GM19328 (cell line): ENCODE measurements around the gene KLK6.

Experiments
- ATAC-seq: cut with Tn5 transposase; IDR thresholded peaks from one replicate; pipeline ENCODE4 v1.9.1; 2021; ENCODE audit warnings: mild to moderate bottlenecking, moderate library complexity; ENCODE audit not compliant: unreplicated experiment

KLK6 gene

DNA sequence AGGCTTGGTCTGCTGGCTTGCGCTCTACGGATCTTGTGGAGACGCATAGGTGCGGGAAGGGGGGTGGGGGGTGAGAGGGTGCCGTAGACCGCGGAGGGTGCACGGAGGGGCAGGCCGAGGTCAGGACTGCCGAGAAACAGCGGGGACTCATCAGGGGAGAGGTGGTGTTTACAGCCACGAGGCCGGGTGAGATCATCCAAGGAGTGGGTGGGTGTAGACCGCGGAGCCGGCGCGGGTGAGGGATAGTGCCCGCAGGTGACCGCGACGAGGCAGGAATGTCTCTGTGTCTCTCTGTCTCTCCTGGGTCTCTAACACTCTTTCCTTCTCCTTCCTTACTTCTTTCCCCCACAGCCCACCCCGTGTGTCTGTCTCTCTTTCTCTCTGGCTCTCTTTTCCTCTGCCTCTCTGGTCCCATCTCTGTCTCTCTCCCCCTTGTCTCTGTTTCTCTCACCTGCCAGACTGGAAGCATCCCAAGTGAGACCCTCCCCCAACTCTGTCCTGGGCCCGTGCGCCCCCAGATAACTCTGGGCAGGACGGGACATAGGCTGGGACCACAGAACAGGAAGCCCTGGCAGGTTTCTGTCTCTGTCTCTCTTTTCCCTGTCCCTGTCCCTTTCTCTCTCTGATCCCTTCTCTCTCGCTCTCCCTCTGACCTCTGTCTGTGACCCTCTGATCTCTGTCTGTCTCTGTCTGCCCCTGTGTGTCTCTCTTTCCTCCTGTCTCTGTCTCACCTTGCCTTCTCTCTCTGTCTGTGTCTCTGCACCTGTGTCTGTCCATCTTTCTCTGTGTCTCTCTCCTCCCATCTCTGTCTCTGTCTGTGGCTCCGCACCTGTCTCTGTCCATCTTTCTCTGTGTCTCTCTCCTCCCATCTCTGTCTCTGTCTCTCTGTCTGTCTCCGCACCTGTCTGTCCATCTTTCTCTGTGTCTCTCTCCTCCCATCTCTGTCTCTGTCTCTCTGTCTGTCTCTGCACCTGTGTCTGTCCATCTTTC, 56.4 kb downstream of the KLK6 start:
- no peak for ATAC-seq

DNA sequence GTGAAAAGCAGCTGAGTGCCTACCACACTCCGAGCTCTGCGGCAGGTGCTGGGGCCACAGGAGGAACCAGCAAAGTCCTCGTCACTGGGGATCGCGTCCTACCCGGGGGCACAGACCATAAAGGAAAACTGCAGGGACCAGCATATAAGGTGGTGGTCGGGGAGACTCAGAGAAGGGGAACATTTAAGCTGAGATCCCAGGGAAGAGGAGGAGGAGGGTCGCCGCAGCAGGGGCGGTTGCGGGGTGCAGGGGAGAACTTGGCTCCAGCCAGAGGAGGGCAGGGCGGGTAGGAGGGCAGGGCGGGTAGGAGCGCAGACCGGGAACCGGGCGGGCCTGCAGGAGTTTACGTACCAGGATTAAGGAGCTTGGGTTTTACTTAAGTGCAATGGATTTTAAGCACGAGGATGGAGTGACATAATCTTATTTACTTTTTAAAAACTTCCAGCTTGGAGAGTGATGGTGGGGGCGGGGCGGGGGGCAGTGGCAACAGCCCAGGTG, 57.2 kb downstream of the KLK6 start:
- ATAC-seq: no peak

DNA sequence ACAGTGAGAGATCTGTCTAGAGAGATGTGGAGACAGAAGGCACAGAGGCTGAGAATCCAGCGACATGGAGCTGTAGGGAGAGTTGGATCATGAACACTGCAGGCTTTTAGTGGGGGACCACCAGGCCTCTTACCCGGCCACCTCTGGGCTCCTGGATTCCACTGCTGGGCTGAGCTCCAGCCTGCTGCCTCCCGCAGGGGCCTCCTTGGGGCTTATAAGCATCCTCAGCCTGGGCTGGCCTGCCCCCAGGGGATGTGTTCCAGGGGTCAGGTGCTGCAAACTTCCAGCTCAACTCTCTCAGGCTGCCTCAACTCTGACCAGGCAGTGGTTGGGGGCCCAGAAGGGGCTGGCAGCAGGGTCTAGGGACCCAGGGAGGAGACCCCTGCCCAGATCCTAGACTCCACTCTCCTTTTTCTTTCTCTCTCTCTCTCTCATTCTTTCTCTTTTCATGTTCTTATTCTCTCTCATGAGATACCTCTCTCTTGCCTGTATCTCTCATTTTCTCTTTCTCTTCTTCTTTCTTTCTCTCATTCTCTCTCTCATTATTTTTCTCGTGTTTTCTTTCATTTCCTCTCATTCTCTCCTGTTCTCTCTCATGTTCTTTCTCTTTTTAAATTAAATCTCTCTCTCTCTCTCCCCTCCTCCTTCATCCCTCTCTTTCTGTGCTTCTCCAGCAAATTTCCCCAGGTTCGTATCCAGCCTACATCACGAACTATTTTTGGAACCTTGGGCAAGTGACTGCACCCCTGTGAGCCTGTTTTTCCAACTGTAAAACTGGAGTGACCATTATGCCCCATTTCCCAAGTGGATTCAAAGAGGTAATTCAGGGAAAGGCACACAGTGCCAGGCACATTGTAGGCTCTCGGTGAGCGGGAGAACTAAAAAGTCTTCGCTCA, 57.9 kb downstream of the KLK6 start, which contains the start of gene KLK4:
Gene KLK4 (minus strand): TSS at position 190 of the 896 bp plus-strand sequence. CDS start 657 bp downstream, outside the sequence.
- ATAC-seq: no peak

DNA sequence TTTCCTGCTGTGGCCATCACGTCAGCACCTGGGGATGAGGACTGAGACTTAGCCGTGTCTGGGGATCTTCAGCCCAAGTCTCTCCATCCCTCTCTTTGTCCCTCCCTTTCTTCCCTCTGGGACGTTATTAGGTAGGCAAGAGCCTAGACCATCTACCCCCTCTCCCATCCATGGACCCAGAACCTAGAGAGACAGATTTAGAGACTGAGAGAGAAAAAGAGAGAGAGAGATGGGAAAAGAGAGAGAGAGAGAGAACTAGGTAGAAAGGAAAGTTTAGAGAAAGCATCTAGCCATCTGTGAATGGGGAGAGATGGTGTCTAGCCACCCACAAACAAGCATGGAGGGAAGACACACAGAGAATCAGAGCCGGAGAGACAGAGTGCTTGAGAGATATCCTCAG, 58.7 kb downstream of the KLK6 start:
- ATAC-seq: no peak

DNA sequence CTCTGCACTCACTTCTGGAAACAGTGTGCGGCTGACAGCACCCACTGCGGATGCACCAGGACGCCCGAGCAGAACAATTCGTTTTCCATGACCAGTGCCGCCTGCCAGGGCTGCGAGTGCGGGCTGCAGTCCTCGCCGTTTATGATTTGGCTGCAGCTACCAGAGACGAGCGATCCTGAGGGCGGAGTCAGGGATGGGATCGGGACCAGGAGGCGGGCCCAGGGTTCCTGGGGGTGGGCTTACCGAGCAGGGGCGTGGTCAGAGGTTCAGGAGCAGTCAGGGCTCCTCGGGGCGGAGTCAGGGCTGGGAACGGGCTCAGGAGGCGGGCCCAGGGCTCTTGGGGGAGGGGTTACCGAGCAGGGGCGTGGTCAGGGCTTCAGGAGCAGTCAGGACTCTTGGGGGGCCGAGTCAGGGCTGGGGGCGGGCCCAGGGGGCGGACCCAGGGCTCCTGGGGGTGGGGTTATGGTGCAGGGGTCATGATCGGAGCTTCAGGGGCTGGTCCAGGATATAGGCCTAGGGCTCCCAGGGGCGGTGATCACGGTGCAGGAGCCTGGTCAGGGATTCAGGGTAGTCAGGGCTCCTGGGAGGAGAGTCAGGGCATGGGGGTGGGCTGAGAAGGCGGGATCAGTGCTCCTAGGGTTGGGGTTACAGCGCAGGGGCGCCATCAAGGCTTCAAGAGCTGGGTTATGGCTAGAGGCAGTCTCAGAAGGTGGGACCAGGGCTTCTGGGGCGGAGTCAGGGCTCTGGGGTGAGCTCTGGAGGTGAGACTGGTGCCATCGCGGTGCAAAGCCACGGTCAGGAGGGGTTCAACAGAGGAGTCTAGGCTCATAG, 59.9 kb downstream of the KLK6 start:
- peak; percentile 51 for ATAC-seq
